CD4-positive, CD25-positive, alpha-beta regulatory T cell (primary cell): ENCODE results near the gene PPP1CB. TPM values are rescaled to one million over a fixed set of nuclear protein-coding genes. Genes with fewer than 3 reads are reported as not detected.

Experiments used
- ATAC-seq, 2 donors: fragments of 150-1000 bp; cut with Tn5 transposase; one replicate each; pipeline ENCODE4 v1.10.0; 2021; ENCODE audit warnings: low read depth in 2 of 2, moderate number of reproducible peaks in 2 of 2, moderate library complexity in 1 of 2
- DNase-seq, 3 donors: peaks; one replicate each; pipeline versions ENCODE4 v3.0.0 to v3.0.0-alpha.2; 2012 to 2022; ENCODE audit warnings: mixed read lengths in 1 of 3
- H3K27ac ChIP-seq: one replicate; pipeline ENCODE4 v1.7.0; 2013; ENCODE audit warnings: mild to moderate bottlenecking, low read length; ENCODE audit not compliant: insufficient read depth, poor library complexity, severe bottlenecking
- H3K27me3 ChIP-seq: one replicate; pipeline ENCODE4 v1.7.0; 2013; ENCODE audit warnings: low read length; ENCODE audit not compliant: control insufficient read depth, insufficient read depth
- H3K36me3 ChIP-seq: one replicate; pipeline ENCODE4 v1.7.0; 2013; ENCODE audit warnings: mild to moderate bottlenecking, low read length, moderate library complexity; ENCODE audit not compliant: control insufficient read depth, insufficient read depth
- H3K4me1 ChIP-seq: 2 replicates; pipeline ENCODE4 v1.7.0; 2013; ENCODE audit warnings: mild to moderate bottlenecking, low read length; ENCODE audit not compliant: insufficient read depth, control insufficient read depth, poor library complexity, severe bottlenecking
- H3K4me3 ChIP-seq: one replicate; pipeline ENCODE4 v1.7.0; 2013; ENCODE audit warnings: low read depth, mild to moderate bottlenecking, low read length, moderate library complexity
- H3K9me3 ChIP-seq, 2 experiments: 1 replicate in 1 of 2; 2 replicates in 1 of 2; pipeline ENCODE4 v1.7.0; 2013; ENCODE audit warnings: low read length in 2 of 2, mild to moderate bottlenecking in 1 of 2, moderate library complexity in 1 of 2; ENCODE audit not compliant: control insufficient read depth in 2 of 2
- H3K27ac Mint-ChIP-seq, 3 donors: one replicate each; pipeline ENCODE4 v1.8.0; 2020 to 2022; ENCODE audit warnings: mild to moderate bottlenecking in 3 of 3, mixed read lengths in 3 of 3, moderate library complexity in 2 of 3
- H3K27me3 Mint-ChIP-seq: one replicate; pipeline ENCODE4 v1.8.0; 2022; ENCODE audit warnings: mild to moderate bottlenecking, mixed read lengths
- H3K36me3 Mint-ChIP-seq: one replicate; pipeline ENCODE4 v1.8.0; 2020; ENCODE audit warnings: mixed read lengths
- H3K4me1 Mint-ChIP-seq, 4 donors: one replicate each; pipeline ENCODE4 v1.8.0; 2020 to 2022; ENCODE audit warnings: mixed read lengths in 4 of 4, mild to moderate bottlenecking in 1 of 4
- H3K4me3 Mint-ChIP-seq, 4 donors: one replicate each; pipeline ENCODE4 v1.8.0; 2020 to 2022; ENCODE audit warnings: mild to moderate bottlenecking in 4 of 4, mixed read lengths in 4 of 4, moderate library complexity in 3 of 4
- H3K9me3 Mint-ChIP-seq, 7 donors: one replicate each; pipeline ENCODE4 v1.8.0; 2020 to 2022; ENCODE audit warnings: mixed read lengths in 7 of 7, mild to moderate bottlenecking in 3 of 7, moderate library complexity in 2 of 7
- polyA plus RNA-seq, 4 donors: library from polyadenylated mRNA; unstranded; fragments of 300-500 nt; fragmentation: Illumina TruSeq; gene quantifications; one replicate each; pipeline ENCODE4 v1.2.3, GENCODE V29; 2021
- total RNA-seq: library from RNA; stranded (reverse); gene quantifications from one replicate; pipeline ENCODE4 v1.2.3, GENCODE V29; 2022

PPP1CB gene
- total and polyA plus RNA-seq, 5 donors from 2014 or later = 102 to 303 (median 121) TPM

GRCh38 chr2:28766070-28766469 lies 14.4 kb downstream of the PPP1CB start:
- ATAC-seq = no peak
- Mint-ChIP-seq H3K36me3 (peaks cover 3% of the 10 kb centered on the region), H3K4me3 (no peak overlapping the region), H3K27ac (no peak overlapping the region), H3K27me3 (no peaks in the 10 kb centered on the region), H3K4me1 (peaks cover 64 to 98% (median 84%) of the 10 kb centered on the region in 4 donors), H3K9me3 (peaks cover 0 to 1% (median 0%) of the 10 kb centered on the region in 7 donors)
- DNase-seq = no peak
- H3K27ac ChIP-seq = no peak overlapping the region
- H3K4me3 ChIP-seq = no peak overlapping the region
- H3K4me1 ChIP-seq = peaks cover 63% of the 10 kb centered on the region
- H3K9me3 ChIP-seq = no peaks in the 10 kb centered on the region
- H3K27me3 ChIP-seq = no peaks in the 10 kb centered on the region
- peaks cover 5% of the 10 kb centered on the region for H3K36me3 ChIP-seq

GRCh38 chr2:28767337-28767736 lies 15.7 kb downstream of the PPP1CB start:
- Mint-ChIP-seq H3K4me3 (no peak overlapping the region), H3K36me3 (peaks cover 3% of the 10 kb centered on the region), H3K27ac (no peak overlapping the region), H3K27me3 (no peaks in the 10 kb centered on the region), H3K9me3 (peaks cover 0 to 1% (median 0%) of the 10 kb centered on the region in 7 donors), H3K4me1 (peaks cover 64 to 98% (median 83%) of the 10 kb centered on the region in 4 donors)
- ATAC-seq (no peak), DNase-seq (no peak)
- H3K4me1 ChIP-seq = peaks cover 57% of the 10 kb centered on the region
- H3K4me3 ChIP-seq = peak overlapping the region; percentile 10
- H3K36me3 ChIP-seq = no peaks in the 10 kb centered on the region
- H3K27me3 ChIP-seq = no peaks in the 10 kb centered on the region
- no peaks in the 10 kb centered on the region for H3K9me3 ChIP-seq
- H3K27ac ChIP-seq = no peak overlapping the region

- peaks cover 3% of the 10 kb centered on the region for H3K36me3 Mint-ChIP-seq
- peak overlapping the region in 2 of 3 donors; percentile 43 to 48 for H3K27ac Mint-ChIP-seq
- Histone ChIP-seq H3K4me3 (peak overlapping the region; percentile 10), H3K36me3 (no peaks in the 10 kb centered on the region), H3K4me1 (peaks cover 50% of the 10 kb centered on the region), H3K9me3 (no peaks in the 10 kb centered on the region), H3K27me3 (no peaks in the 10 kb centered on the region), H3K27ac (no peak overlapping the region)
- ATAC-seq = no peak
- H3K9me3 Mint-ChIP-seq = peaks cover 0 to 1% (median 0%) of the 10 kb centered on the region in 7 donors
- peaks cover 59 to 97% (median 78%) of the 10 kb centered on the region in 4 donors for H3K4me1 Mint-ChIP-seq
- peak overlapping the region in 3 of 4 donors; percentile 3 to 40 (median 16) for H3K4me3 Mint-ChIP-seq
- no peaks in the 10 kb centered on the region for H3K27me3 Mint-ChIP-seq
- no peak for DNase-seq
Measured at GRCh38 chr2:28768422-28768821, 16.8 kb downstream of the PPP1CB start.

- Histone ChIP-seq H3K27me3 (no peaks in the 10 kb centered on the region), H3K4me3 (peak overlapping the region; percentile 21), H3K9me3 (no peaks in the 10 kb centered on the region), H3K27ac (no peak overlapping the region), H3K36me3 (no peaks in the 10 kb centered on the region), H3K4me1 (peaks cover 51% of the 10 kb centered on the region)
- Mint-ChIP-seq H3K27ac (peak overlapping the region in 2 of 3 donors; percentile 15 to 48), H3K4me1 (peaks cover 55 to 97% (median 78%) of the 10 kb centered on the region in 4 donors), H3K27me3 (no peaks in the 10 kb centered on the region), H3K9me3 (peaks cover 0 to 1% (median 0%) of the 10 kb centered on the region in 7 donors), H3K4me3 (peak overlapping the region in 2 of 4 donors; percentile 3 to 16), H3K36me3 (peaks cover 3% of the 10 kb centered on the region)
- ATAC-seq (no peak), DNase-seq (no peak)
Measured at GRCh38 chr2:28768952-28769351, 17.3 kb downstream of the PPP1CB start.

GRCh38 chr2:28772351-28772750 lies 20.7 kb downstream of the PPP1CB start:
- Mint-ChIP-seq H3K4me1 (peaks cover 39 to 91% (median 67%) of the 10 kb centered on the region in 4 donors), H3K27ac (no peak overlapping the region), H3K27me3 (no peaks in the 10 kb centered on the region), H3K4me3 (peak overlapping the region in 3 of 4 donors; percentile 13 to 48 (median 22)), H3K36me3 (peaks cover 9% of the 10 kb centered on the region), H3K9me3 (no peaks in the 10 kb centered on the region)
- no peak for DNase-seq
- Histone ChIP-seq H3K9me3 (no peaks in the 10 kb centered on the region), H3K27me3 (no peaks in the 10 kb centered on the region), H3K4me1 (peaks cover 41% of the 10 kb centered on the region), H3K27ac (no peak overlapping the region), H3K4me3 (peak overlapping the region; percentile 35), H3K36me3 (peaks cover 8% of the 10 kb centered on the region)
- ATAC-seq = no peak

GRCh38 chr2:28776471-28776870 lies 24.8 kb downstream of the PPP1CB start:
- Histone ChIP-seq H3K4me3 (no peak overlapping the region), H3K4me1 (peaks cover 14% of the 10 kb centered on the region), H3K9me3 (no peaks in the 10 kb centered on the region), H3K27ac (no peak overlapping the region), H3K27me3 (no peaks in the 10 kb centered on the region), H3K36me3 (peaks cover 48% of the 10 kb centered on the region)
- H3K4me1 Mint-ChIP-seq = peaks cover 10 to 63% (median 47%) of the 10 kb centered on the region in 4 donors
- no peaks in the 10 kb centered on the region for H3K27me3 Mint-ChIP-seq
- peak overlapping the region in 1 of 4 donors; percentile 7 for H3K4me3 Mint-ChIP-seq
- H3K27ac Mint-ChIP-seq = peak overlapping the region in 2 of 3 donors; percentile 4 to 48
- no peak for ATAC-seq
- no peaks in the 10 kb centered on the region for H3K9me3 Mint-ChIP-seq
- peaks cover 22% of the 10 kb centered on the region for H3K36me3 Mint-ChIP-seq
- no peak for DNase-seq

- no peaks in the 10 kb centered on the region for H3K27me3 Mint-ChIP-seq
- no peak overlapping the region for H3K4me3 Mint-ChIP-seq
- H3K36me3 ChIP-seq = peaks cover 67% of the 10 kb centered on the region
- peaks cover 31% of the 10 kb centered on the region for H3K36me3 Mint-ChIP-seq
- ATAC-seq (no peak), DNase-seq (no peak)
- peaks cover 0 to 1% (median 0%) of the 10 kb centered on the region in 7 donors for H3K9me3 Mint-ChIP-seq
- H3K4me1 Mint-ChIP-seq = peaks cover 11 to 45% (median 34%) of the 10 kb centered on the region in 4 donors
- no peaks in the 10 kb centered on the region for H3K27me3 ChIP-seq
- H3K4me3 ChIP-seq = no peak overlapping the region
- H3K27ac ChIP-seq = no peak overlapping the region
- no peaks in the 10 kb centered on the region for H3K9me3 ChIP-seq
- H3K27ac Mint-ChIP-seq = no peak overlapping the region
- peaks cover 10% of the 10 kb centered on the region for H3K4me1 ChIP-seq
Measured at GRCh38 chr2:28778392-28778791, 26.8 kb downstream of the PPP1CB start.

- no peak overlapping the region for H3K27ac Mint-ChIP-seq
Measured at GRCh38 chr2:28779001-28779400, 27.4 kb downstream of the PPP1CB start.

More at GRCh38 chr2:28779001-28779400, 27.4 kb downstream of the PPP1CB start:
- no peaks in the 10 kb centered on the region for H3K27me3 Mint-ChIP-seq
- H3K27me3 ChIP-seq = no peaks in the 10 kb centered on the region
- peaks cover 11 to 39% (median 29%) of the 10 kb centered on the region in 4 donors for H3K4me1 Mint-ChIP-seq
- H3K4me1 ChIP-seq = peaks cover 4% of the 10 kb centered on the region
- H3K27ac ChIP-seq = no peak overlapping the region
- ATAC-seq (no peak), DNase-seq (no peak)
- H3K4me3 ChIP-seq = no peak overlapping the region
- no peak overlapping the region for H3K4me3 Mint-ChIP-seq
- peaks cover 31% of the 10 kb centered on the region for H3K36me3 Mint-ChIP-seq
- peaks cover 73% of the 10 kb centered on the region for H3K36me3 ChIP-seq
- H3K9me3 Mint-ChIP-seq = peaks cover 0 to 1% (median 0%) of the 10 kb centered on the region in 7 donors
- no peaks in the 10 kb centered on the region for H3K9me3 ChIP-seq
